HCT116 (cell line): ENCODE measurements around the gene PNPLA6. TPM values are rescaled to one million over a fixed set of nuclear protein-coding genes. Genes with fewer than 3 reads are reported as not detected.

Source experiments
- ATAC-seq: fragments of 200-7000 bp; cut with Tn5 transposase; 2 replicates; pipeline ENCODE4 v1.9.1; 2020; ENCODE audit warnings: mild to moderate bottlenecking, moderate library complexity
- BruUV-seq: library from RNA; stranded (reverse); fragments of 400-500 nt; replicated peaks from 2 replicates; lab custom pipeline; 2021; lab: Mats Ljungman, UMichigan
- CTCF ChIA-PET: fragments of 300-600 bp; sonication (Branson Sonifier 250); formaldehyde crosslinking; loops from one replicate; lab custom pipeline; 2021; ENCODE audit warnings: antibody characterized with exemption; lab: Charles Lee
- POLR2A ChIA-PET: fragments of 300-600, 350-600 bp; sonication (Branson Sonifier 250); formaldehyde crosslinking; loops from one replicate; lab custom pipeline; 2021; ENCODE audit warnings: antibody characterized with exemption; lab: Charles Lee
- RAD21 ChIA-PET, 2 experiments: fragments of 300-600 bp; sonication (Branson Sonifier 250); formaldehyde crosslinking; loops; one replicate each; lab custom pipeline; 2023; ENCODE audit warnings: low total read pairs in 2 of 2; ENCODE audit not compliant: uncharacterized antibody in 2 of 2, unreplicated experiment in 2 of 2, low non-redundant PET in 1 of 2; lab: Charles Lee
- DNase-seq: peaks from one replicate; pipeline ENCODE4 v3.0.0-alpha.2; 2010; ENCODE audit warnings: low read depth, low spot score
- H2AFZ ChIP-seq: fragments of 200-600 bp; shearing (Covaris generic), sonication (generic); 2 replicates; pipeline ENCODE4 v1.6.1; 2017; ENCODE audit warnings: low read depth, mixed run types, mixed read lengths, antibody characterized with exemption, low read length; ENCODE audit not compliant: poor library complexity, severe bottlenecking
- H3K27ac ChIP-seq: 2 replicates; pipeline ENCODE4 v1.5.1; 2012; ENCODE audit warnings: low read depth, low read length
- H3K27me3 ChIP-seq: fragments of 200-600 bp; sonication (generic); 2 replicates; pipeline ENCODE4 v1.6.1; 2016; ENCODE audit warnings: mixed run types, low read length, mixed read lengths; ENCODE audit not compliant: insufficient read depth
- H3K36me3 ChIP-seq, 2 experiments: fragments of 200-500 bp in 1 of 2; fragments of 200-600 bp in 1 of 2; sonication (Bioruptor generic) in 1 of 2; sonication (generic) in 1 of 2; 2 replicates each; pipeline versions ENCODE4 v1.5.1 to v1.6.1; 2014 to 2016; ENCODE audit warnings: low read length in 2 of 2, inconsistent platforms in 1 of 2, mixed read lengths in 1 of 2, mixed run types in 1 of 2; ENCODE audit not compliant: insufficient read depth in 2 of 2, control insufficient read depth in 1 of 2
- H3K4me1 ChIP-seq, 2 experiments: fragments of 200-600 bp in 1 of 2; sonication (generic) in 1 of 2; 2 replicates each; pipeline versions ENCODE4 v1.5.1 to v1.6.1; 2012 to 2017; ENCODE audit warnings: low read length in 2 of 2, inconsistent platforms in 1 of 2, mild to moderate bottlenecking in 1 of 2, mixed read lengths in 1 of 2, mixed run types in 1 of 2, moderate library complexity in 1 of 2; ENCODE audit not compliant: insufficient read depth in 2 of 2, control insufficient read depth in 1 of 2
- H3K4me2 ChIP-seq: fragments of 200-600 bp; sonication (generic); 2 replicates; pipeline ENCODE4 v1.6.1; 2017; ENCODE audit warnings: mixed run types, low read length, mixed read lengths
- H3K4me3 ChIP-seq, 2 experiments: fragments of 200-600 bp in 1 of 2; sonication (generic) in 1 of 2; replicated peaks in 1 of 2; 2 replicates each; pipeline ENCODE4 v1.5.1; 2011 to 2016; ENCODE audit warnings: low read length in 2 of 2, control low read depth in 1 of 2, low read depth in 1 of 2, mild to moderate bottlenecking in 1 of 2, mixed read lengths in 1 of 2, mixed run types in 1 of 2
- H3K79me2 ChIP-seq: fragments of 200-600 bp; sonication (generic); 2 replicates; pipeline ENCODE4 v1.6.1; 2017; ENCODE audit warnings: mild to moderate bottlenecking, mixed run types, low read length, moderate library complexity, mixed read lengths; ENCODE audit not compliant: insufficient read depth
- H3K9ac ChIP-seq: fragments of 200-600 bp; sonication (generic); 2 replicates; pipeline ENCODE4 v1.6.1; 2016; ENCODE audit warnings: low read length, mixed read lengths
- H3K9me2 ChIP-seq: fragments of 200-600 bp; sonication (generic), shearing (Covaris generic); 2 replicates; pipeline ENCODE4 v1.6.1; 2017; ENCODE audit warnings: mixed run types, mild to moderate bottlenecking, moderate library complexity; ENCODE audit not compliant: insufficient read depth
- H3K9me3 ChIP-seq, 2 experiments: fragments of 200-500 bp in 1 of 2; fragments of 200-600 bp in 1 of 2; sonication (Bioruptor generic) in 1 of 2; sonication (generic) in 1 of 2; 2 replicates each; pipeline ENCODE4 v1.6.1; 2014 to 2017; ENCODE audit warnings: low read length in 2 of 2, mixed read lengths in 2 of 2, inconsistent platforms in 1 of 2, low read depth in 1 of 2, mild to moderate bottlenecking in 1 of 2, mixed run types in 1 of 2, moderate library complexity in 1 of 2; ENCODE audit not compliant: control insufficient read depth in 1 of 2, insufficient read depth in 1 of 2
- H4K20me1 ChIP-seq: fragments of 200-600 bp; sonication (generic), shearing (Covaris generic); 2 replicates; pipeline ENCODE4 v1.6.1; 2017; ENCODE audit warnings: mixed run types, mild to moderate bottlenecking, moderate library complexity; ENCODE audit not compliant: insufficient read depth
- CEBPB ChIP-seq: IDR thresholded peaks from 2 replicates; pipeline ENCODE4 v1.6.1; 2012; ENCODE audit warnings: low read depth
- EGR1 ChIP-seq: IDR thresholded peaks from 2 replicates; pipeline ENCODE4 v1.6.1; 2012; ENCODE audit warnings: low read depth
- EZH2 ChIP-seq: fragments of 200-600 bp; sonication (generic); IDR thresholded peaks from 2 replicates; pipeline ENCODE4 v1.6.1; 2017; ENCODE audit warnings: antibody characterized with exemption, mixed run types
- EZH2phosphoT487 ChIP-seq: fragments of 200-600 bp; IDR thresholded peaks from 2 replicates; pipeline ENCODE4 v1.6.1; 2018; ENCODE audit warnings: antibody characterized with exemption, borderline replicate concordance
- JUND ChIP-seq: IDR thresholded peaks from 2 replicates; pipeline ENCODE4 v1.6.1; 2012
- POLR2A ChIP-seq: IDR thresholded peaks from 2 replicates; pipeline ENCODE4 v1.7.0; 2011; ENCODE audit warnings: borderline replicate concordance; ENCODE audit not compliant: insufficient read depth, insufficient read length; ENCODE audit errors: extremely low read depth
- POLR2AphosphoS5 ChIP-seq: IDR thresholded peaks from 2 replicates; pipeline ENCODE4 v1.6.1; 2011; ENCODE audit warnings: mild to moderate bottlenecking, low read depth, low read length, moderate library complexity
- RAD21 ChIP-seq: IDR thresholded peaks from 2 replicates; pipeline ENCODE4 v1.6.1; 2012; ENCODE audit warnings: low read depth, mild to moderate bottlenecking
- SRF ChIP-seq: IDR thresholded peaks from 2 replicates; pipeline ENCODE4 v1.6.1; 2012; ENCODE audit warnings: low read depth
- TCF7L2 ChIP-seq: IDR thresholded peaks from 2 replicates; pipeline ENCODE4 v1.7.0; 2011; ENCODE audit warnings: borderline replicate concordance, inconsistent platforms; ENCODE audit not compliant: insufficient read depth, insufficient read length; ENCODE audit errors: extremely low read depth
- YY1 ChIP-seq: IDR thresholded peaks from 2 replicates; pipeline ENCODE4 v1.6.1; 2011; ENCODE audit warnings: low read length, low read depth, moderate library complexity, mild to moderate bottlenecking; ENCODE audit not compliant: insufficient replicate concordance; ENCODE audit errors: extremely low read depth
- ZFX ChIP-seq: fragments of 450-650 bp; IDR thresholded peaks from 2 replicates; pipeline ENCODE4 v1.6.1; 2017
- intact Hi-C: fragments of 100-400 bp; cut with micrococcal nuclease; formaldehyde crosslinking; loops from 2 replicates; pipeline ENCODE4 v1.10.0; 2022
- total RNA-seq: library from RNA; stranded (reverse); gene quantifications from one replicate; pipeline ENCODE4 v1.2.1, GENCODE V29; 2021; ENCODE audit not compliant: unreplicated experiment
- TF ChIP-seq, protein P1 (sequence below): IDR thresholded peaks from 2 replicates; pipeline ENCODE4 v1.6.1; 2012
- TF ChIP-seq, protein P2 (sequence below), 3 experiments: fragments of 200-600 bp in 1 of 3; sonication (generic) in 1 of 3; IDR thresholded peaks in 2 of 3; conservative IDR thresholded peaks in 1 of 3; 2 replicates each; pipeline ENCODE4 v1.5.1; 2012 to 2017; ENCODE audit warnings: low read depth in 2 of 3, low read length in 2 of 3, antibody characterized with exemption in 1 of 3, borderline replicate concordance in 1 of 3, control low read depth in 1 of 3, mild to moderate bottlenecking in 1 of 3, mixed read lengths in 1 of 3, mixed run types in 1 of 3, moderate library complexity in 1 of 3; ENCODE audit not compliant: insufficient read depth in 1 of 3
- TF ChIP-seq, protein P3 (sequence below): IDR thresholded peaks from 2 replicates; pipeline ENCODE4 v1.6.1; 2011; ENCODE audit warnings: mild to moderate bottlenecking, low read length, moderate library complexity; ENCODE audit not compliant: insufficient replicate concordance; ENCODE audit errors: extremely low read depth
- TF ChIP-seq, protein P4 (sequence below): IDR thresholded peaks from 2 replicates; pipeline ENCODE4 v1.6.1; 2012

PNPLA6 gene
- total RNA-seq, 1 experiment from 2014 or later: 159 TPM

DNA sequence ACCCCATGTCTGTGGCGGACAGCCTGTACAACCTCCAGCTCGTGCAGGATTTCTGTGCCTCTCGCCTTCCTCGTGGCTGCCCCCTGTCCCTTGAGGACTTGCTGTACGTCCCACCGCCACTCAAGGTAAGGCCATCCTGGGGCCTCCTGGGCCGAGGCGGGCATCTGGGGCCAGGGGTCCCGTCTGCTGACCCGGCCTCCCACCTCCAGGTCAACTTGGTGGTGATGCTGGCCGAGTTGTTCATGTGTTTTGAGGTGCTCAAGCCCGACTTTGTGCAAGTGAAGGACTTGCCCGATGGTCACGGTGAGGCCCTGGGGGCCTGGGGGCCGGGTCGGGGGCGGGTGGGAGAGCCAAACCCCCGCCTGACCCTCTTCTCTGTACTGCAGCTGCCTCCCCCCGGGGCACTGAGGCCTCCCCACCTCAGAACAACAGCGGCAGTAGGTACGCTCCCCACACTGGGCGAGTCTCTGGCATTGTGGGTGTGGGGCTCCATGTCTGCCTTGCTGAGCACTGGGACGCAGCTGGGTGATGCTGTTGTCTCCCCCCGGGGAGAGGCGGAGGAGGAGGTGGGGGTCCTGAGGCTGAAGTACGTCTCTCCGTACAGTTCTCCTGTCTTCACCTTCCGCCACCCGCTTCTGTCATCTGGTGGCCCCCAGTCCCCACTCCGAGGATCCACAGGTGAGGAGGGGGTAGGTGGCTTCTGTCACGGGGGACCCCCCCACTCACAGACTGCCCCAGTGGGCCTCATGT, 75.1 kb downstream of the PNPLA6 start:
- H3K9me2 ChIP-seq: no peaks in the 10 kb centered on the region
- H4K20me1 ChIP-seq: no peaks in the 10 kb centered on the region
- no peak overlapping the region for H3K4me3 ChIP-seq
- H3K4me2 ChIP-seq: no peak overlapping the region
- ChIA-PET RAD21 (interaction anchor here in 1 of 2 experiments (0.6 kb wide), 1 partner anchor 38 kb away, joined by 8 read pairs; no protein-coding TSS in a partner anchor), POLR2A (no interaction called here), CTCF (no interaction called here)
- H3K9me3 ChIP-seq: no peaks in the 10 kb centered on the region
- DNase-seq (no peak), ATAC-seq (no peak)
- no peak overlapping the region for H3K27ac ChIP-seq
- TF ChIP-seq RAD21 (no peak), JUND (no peak), EZH2 (no peak), EGR1 (no peak), CEBPB (no peak), YY1 (no peak), SRF (no peak), ZFX (no peak), TCF7L2 (no peak), POLR2AphosphoS5 (no peak), EZH2phosphoT487 (no peak), POLR2A (no peak)
- TF ChIP-seq, protein P1, sequence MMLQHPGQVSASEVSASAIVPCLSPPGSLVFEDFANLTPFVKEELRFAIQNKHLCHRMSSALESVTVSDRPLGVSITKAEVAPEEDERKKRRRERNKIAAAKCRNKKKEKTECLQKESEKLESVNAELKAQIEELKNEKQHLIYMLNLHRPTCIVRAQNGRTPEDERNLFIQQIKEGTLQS: no peak
- TF ChIP-seq, protein P2, sequence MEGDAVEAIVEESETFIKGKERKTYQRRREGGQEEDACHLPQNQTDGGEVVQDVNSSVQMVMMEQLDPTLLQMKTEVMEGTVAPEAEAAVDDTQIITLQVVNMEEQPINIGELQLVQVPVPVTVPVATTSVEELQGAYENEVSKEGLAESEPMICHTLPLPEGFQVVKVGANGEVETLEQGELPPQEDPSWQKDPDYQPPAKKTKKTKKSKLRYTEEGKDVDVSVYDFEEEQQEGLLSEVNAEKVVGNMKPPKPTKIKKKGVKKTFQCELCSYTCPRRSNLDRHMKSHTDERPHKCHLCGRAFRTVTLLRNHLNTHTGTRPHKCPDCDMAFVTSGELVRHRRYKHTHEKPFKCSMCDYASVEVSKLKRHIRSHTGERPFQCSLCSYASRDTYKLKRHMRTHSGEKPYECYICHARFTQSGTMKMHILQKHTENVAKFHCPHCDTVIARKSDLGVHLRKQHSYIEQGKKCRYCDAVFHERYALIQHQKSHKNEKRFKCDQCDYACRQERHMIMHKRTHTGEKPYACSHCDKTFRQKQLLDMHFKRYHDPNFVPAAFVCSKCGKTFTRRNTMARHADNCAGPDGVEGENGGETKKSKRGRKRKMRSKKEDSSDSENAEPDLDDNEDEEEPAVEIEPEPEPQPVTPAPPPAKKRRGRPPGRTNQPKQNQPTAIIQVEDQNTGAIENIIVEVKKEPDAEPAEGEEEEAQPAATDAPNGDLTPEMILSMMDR (IDR thresholded peaks at IDR 0.05 in 2 of 3, conservative IDR thresholded peaks at IDR 0.05 in 1 of 3; ENCODE audit: borderline replicate concordance in 1 of 3, insufficient read depth in 1 of 3, low read depth in 2 of 3, low read length in 2 of 3): no peak
- TF ChIP-seq, protein P3, sequence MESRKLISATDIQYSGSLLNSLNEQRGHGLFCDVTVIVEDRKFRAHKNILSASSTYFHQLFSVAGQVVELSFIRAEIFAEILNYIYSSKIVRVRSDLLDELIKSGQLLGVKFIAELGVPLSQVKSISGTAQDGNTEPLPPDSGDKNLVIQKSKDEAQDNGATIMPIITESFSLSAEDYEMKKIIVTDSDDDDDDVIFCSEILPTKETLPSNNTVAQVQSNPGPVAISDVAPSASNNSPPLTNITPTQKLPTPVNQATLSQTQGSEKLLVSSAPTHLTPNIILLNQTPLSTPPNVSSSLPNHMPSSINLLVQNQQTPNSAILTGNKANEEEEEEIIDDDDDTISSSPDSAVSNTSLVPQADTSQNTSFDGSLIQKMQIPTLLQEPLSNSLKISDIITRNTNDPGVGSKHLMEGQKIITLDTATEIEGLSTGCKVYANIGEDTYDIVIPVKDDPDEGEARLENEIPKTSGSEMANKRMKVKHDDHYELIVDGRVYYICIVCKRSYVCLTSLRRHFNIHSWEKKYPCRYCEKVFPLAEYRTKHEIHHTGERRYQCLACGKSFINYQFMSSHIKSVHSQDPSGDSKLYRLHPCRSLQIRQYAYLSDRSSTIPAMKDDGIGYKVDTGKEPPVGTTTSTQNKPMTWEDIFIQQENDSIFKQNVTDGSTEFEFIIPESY: no peak
- TF ChIP-seq, protein P4, sequence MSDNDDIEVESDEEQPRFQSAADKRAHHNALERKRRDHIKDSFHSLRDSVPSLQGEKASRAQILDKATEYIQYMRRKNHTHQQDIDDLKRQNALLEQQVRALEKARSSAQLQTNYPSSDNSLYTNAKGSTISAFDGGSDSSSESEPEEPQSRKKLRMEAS: no peak
- no TSS peak for BruUV-seq
- H3K4me1 ChIP-seq: peaks cover 0 to 3% of the 10 kb centered on the region in 2 experiments; a peak in 1 of 4 replicates
- H3K79me2 ChIP-seq: no peaks in the 10 kb centered on the region
- intact Hi-C loops: no loop called here
- no peak overlapping the region for H3K9ac ChIP-seq
- H2AFZ ChIP-seq: no peak overlapping the region
- H3K27me3 ChIP-seq: no peaks in the 10 kb centered on the region
- H3K36me3 ChIP-seq: peaks cover 3 to 7% of the 10 kb centered on the region in 2 experiments
